SU-DHL-6 (cell line): ENCODE measurements around the gene KLK15.

Experiments
- H2AFZ ChIP-seq: fragments of 200-600 bp; sonication (generic); 2 replicates; pipeline ENCODE4 v1.6.1; 2014; ENCODE audit warnings: low read depth, mild to moderate bottlenecking, moderate library complexity, mixed read lengths, antibody characterized with exemption, low read length; ENCODE audit not compliant: severe bottlenecking
- H3F3A ChIP-seq: fragments of 200-600 bp; shearing (Covaris generic); 2 replicates; pipeline ENCODE4 v1.6.0; 2016; ENCODE audit warnings: antibody characterized with exemption, mild to moderate bottlenecking; ENCODE audit not compliant: insufficient read depth
- H3K27ac ChIP-seq: fragments of 200-600 bp; sonication (generic); 2 replicates; pipeline ENCODE4 v1.5.1; 2016; ENCODE audit warnings: low read depth, mild to moderate bottlenecking, low read length, moderate library complexity, mixed read lengths
- H3K27me3 ChIP-seq: fragments of 200-600 bp; sonication (generic), shearing (Covaris generic); 2 replicates; pipeline ENCODE4 v1.6.0; 2014; ENCODE audit warnings: mild to moderate bottlenecking, low read length
- H3K36me3 ChIP-seq: fragments of 200-600 bp; sonication (generic); 2 replicates; pipeline ENCODE4 v1.6.1; 2014; ENCODE audit warnings: mild to moderate bottlenecking, low read length, mixed read lengths
- H3K4me2 ChIP-seq: fragments of 300-600, 200-600 bp; shearing (Covaris generic), sonication (generic); 2 replicates; pipeline ENCODE4 v1.6.0; 2014; ENCODE audit warnings: low read length, low read depth, mild to moderate bottlenecking; ENCODE audit not compliant: poor library complexity, severe bottlenecking
- H3K4me3 ChIP-seq: fragments of 200-600 bp; sonication (generic); 2 replicates; pipeline ENCODE4 v1.5.1; 2014; ENCODE audit warnings: antibody characterized with exemption, low read length, mild to moderate bottlenecking, mixed read lengths; ENCODE audit not compliant: insufficient read depth, poor library complexity, severe bottlenecking
- H3K79me2 ChIP-seq: fragments of 200-600 bp; sonication (generic); 2 replicates; pipeline ENCODE4 v1.6.1; 2014; ENCODE audit warnings: mild to moderate bottlenecking, low read length, moderate library complexity; ENCODE audit not compliant: insufficient read depth
- H3K9ac ChIP-seq: fragments of 200-600 bp; sonication (generic); 2 replicates; pipeline ENCODE4 v1.7.0; 2014; ENCODE audit warnings: mild to moderate bottlenecking, low read length
- H3K9me2 ChIP-seq: fragments of 200-600 bp; sonication (generic); replicated peaks from 2 replicates; pipeline ENCODE4 v1.6.1; 2014; ENCODE audit warnings: low read length; ENCODE audit not compliant: insufficient read depth
- H3K9me3 ChIP-seq: fragments of 200-600 bp; sonication (generic); 2 replicates; pipeline ENCODE4 v1.6.1; 2014; ENCODE audit warnings: low read length, mixed read lengths; ENCODE audit not compliant: insufficient read depth
- H4K20me1 ChIP-seq: fragments of 200-600 bp; sonication (generic); 2 replicates; pipeline ENCODE4 v1.6.1; 2014; ENCODE audit warnings: low read depth, mild to moderate bottlenecking, antibody characterized with exemption, low read length, moderate library complexity, mixed read lengths
- CTCF ChIP-seq: fragments of 200-600 bp; sonication (generic); IDR thresholded peaks from one replicate; pipeline ENCODE4 v1.5.1; 2017; ENCODE audit warnings: antibody characterized with exemption, mild to moderate bottlenecking, low read length, moderate library complexity; ENCODE audit not compliant: insufficient read depth, poor library complexity, severe bottlenecking
- EZH2phosphoT487 ChIP-seq: fragments of 200-600 bp; sonication (generic), shearing (Covaris generic); conservative IDR thresholded peaks from 2 replicates; pipeline ENCODE4 v1.6.1; 2018; ENCODE audit warnings: mild to moderate bottlenecking, antibody characterized with exemption, low read length, moderate library complexity, mixed read lengths

KLK15 gene

GRCh38 chr19:50844296-50844935 lies 11.0 kb upstream of the KLK15 start:
- no peaks in the 10 kb centered on the region for H3K79me2 ChIP-seq
- H2AFZ ChIP-seq = no peak overlapping the region
- H3K27me3 ChIP-seq = no peaks in the 10 kb centered on the region; the same call in 1 of the 2 replicates
- H3K27ac ChIP-seq = no peak overlapping the region
- H3K4me2 ChIP-seq = no peak overlapping the region
- H3K4me3 ChIP-seq = no peak overlapping the region
- H4K20me1 ChIP-seq = no peaks in the 10 kb centered on the region
- H3K9me2 ChIP-seq = no peaks in the 10 kb centered on the region
- H3F3A ChIP-seq = no peaks in the 10 kb centered on the region
- no peak for TF ChIP-seq EZH2phosphoT487
- no peak for TF ChIP-seq CTCF
- H3K9ac ChIP-seq = no peak overlapping the region
- H3K36me3 ChIP-seq = no peaks in the 10 kb centered on the region
- no peaks in the 10 kb centered on the region for H3K9me3 ChIP-seq

- no peaks in the 10 kb centered on the region for H3K9me3 ChIP-seq
- H3K27ac ChIP-seq = no peak overlapping the region
- H4K20me1 ChIP-seq = no peaks in the 10 kb centered on the region
- H3K4me3 ChIP-seq = no peak overlapping the region
- H3K9me2 ChIP-seq = no peaks in the 10 kb centered on the region
- no peaks in the 10 kb centered on the region; the same call in 1 of the 2 replicates for H3K27me3 ChIP-seq
- H3F3A ChIP-seq = no peaks in the 10 kb centered on the region
- no peak overlapping the region for H3K9ac ChIP-seq
- no peak for TF ChIP-seq EZH2phosphoT487
- no peak for TF ChIP-seq CTCF
- H2AFZ ChIP-seq = no peak overlapping the region
- no peaks in the 10 kb centered on the region for H3K79me2 ChIP-seq
- no peaks in the 10 kb centered on the region for H3K36me3 ChIP-seq
- H3K4me2 ChIP-seq = no peak overlapping the region
Observed at GRCh38 chr19:50843701-50844221, 10.4 kb upstream of the KLK15 start.

GRCh38 chr19:50843205-50843604 lies 9.8 kb upstream of the KLK15 start:
- H3F3A ChIP-seq = no peaks in the 10 kb centered on the region
- H3K4me3 ChIP-seq = no peak overlapping the region
- no peaks in the 10 kb centered on the region for H4K20me1 ChIP-seq
- H3K27ac ChIP-seq = no peak overlapping the region
- no peaks in the 10 kb centered on the region for H3K36me3 ChIP-seq
- H3K9me3 ChIP-seq = no peaks in the 10 kb centered on the region
- TF ChIP-seq EZH2phosphoT487 = no peak
- TF ChIP-seq CTCF = no peak
- no peaks in the 10 kb centered on the region for H3K9me2 ChIP-seq
- no peak overlapping the region for H3K4me2 ChIP-seq
- no peak overlapping the region for H2AFZ ChIP-seq
- no peaks in the 10 kb centered on the region; the same call in 1 of the 2 replicates for H3K27me3 ChIP-seq
- no peak overlapping the region for H3K9ac ChIP-seq
- no peaks in the 10 kb centered on the region for H3K79me2 ChIP-seq
